GM19468 (cell line): ENCODE measurements around the gene CRB3.
"Not testable (repeated sequence)": the region's sequence is repeated elsewhere in the genome, so short reads cannot be mapped to it uniquely, and the experiment has no call there.

Experiments
- ATAC-seq: cut with Tn5 transposase; IDR thresholded peaks from one replicate; pipeline ENCODE4 v1.9.1; 2021; ENCODE audit warnings: mild to moderate bottlenecking, moderate library complexity, moderate number of reproducible peaks; ENCODE audit not compliant: unreplicated experiment; ENCODE audit errors: extremely low read depth

CRB3 gene

DNA sequence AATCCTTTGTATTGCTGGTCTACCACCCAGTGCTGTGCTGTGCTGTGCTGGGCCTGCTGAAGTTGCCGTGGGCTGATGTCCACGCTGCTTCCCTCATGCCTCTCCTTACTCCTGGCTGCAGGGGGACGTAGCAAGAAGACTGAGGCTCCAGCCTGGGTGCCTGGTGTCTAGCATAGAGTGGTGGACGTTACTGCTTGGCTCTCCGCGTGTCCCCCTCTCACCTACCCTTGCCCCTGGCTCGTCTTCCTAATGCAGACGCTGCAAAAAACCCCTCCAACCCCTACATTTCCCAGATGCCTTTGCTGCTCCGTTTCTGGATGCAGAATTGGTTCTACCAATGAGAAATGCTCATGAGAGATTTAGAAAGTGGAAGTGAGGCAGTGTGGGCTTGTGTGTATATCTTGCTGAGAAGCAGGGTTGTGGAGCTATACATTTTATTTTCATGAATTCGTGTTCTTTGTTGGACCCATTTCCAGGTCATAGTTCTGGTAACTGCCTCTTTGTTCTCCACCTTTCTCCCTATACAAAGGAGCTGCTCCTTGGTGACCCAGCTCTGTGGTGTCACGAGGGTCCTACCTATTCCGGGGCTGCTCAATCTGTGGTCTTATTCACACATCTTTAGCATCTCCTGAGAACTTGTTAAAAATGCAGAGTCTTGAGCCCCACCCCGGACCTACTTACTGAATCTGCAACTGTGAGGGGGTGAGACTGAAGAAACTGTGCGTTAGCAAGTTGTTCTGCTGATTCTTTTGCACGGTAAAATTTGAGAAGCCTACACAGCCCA lies 25.4 kb downstream of the CRB3 start:
- ATAC-seq = no peak

DNA sequence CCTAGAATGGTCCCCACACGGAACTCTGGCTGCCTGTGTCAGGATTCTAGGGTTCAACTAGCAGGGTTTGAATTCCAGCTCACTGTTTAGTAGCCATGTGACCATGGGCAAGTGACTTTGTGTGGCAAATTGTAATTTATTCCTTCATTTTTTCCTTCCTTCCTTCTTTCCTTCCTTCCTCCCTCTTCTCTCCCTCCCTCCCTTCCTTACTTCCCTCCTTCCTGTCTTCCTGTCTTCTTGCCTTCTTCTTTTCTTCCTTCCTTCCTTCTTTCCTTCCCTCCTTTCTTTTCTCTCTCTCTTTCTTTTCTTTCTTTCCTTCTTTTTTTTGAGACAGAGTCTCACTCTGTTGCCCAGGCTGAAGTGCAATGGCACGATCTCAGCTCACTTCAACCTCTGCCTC lies 26.1 kb downstream of the CRB3 start:
- no peak for ATAC-seq

DNA sequence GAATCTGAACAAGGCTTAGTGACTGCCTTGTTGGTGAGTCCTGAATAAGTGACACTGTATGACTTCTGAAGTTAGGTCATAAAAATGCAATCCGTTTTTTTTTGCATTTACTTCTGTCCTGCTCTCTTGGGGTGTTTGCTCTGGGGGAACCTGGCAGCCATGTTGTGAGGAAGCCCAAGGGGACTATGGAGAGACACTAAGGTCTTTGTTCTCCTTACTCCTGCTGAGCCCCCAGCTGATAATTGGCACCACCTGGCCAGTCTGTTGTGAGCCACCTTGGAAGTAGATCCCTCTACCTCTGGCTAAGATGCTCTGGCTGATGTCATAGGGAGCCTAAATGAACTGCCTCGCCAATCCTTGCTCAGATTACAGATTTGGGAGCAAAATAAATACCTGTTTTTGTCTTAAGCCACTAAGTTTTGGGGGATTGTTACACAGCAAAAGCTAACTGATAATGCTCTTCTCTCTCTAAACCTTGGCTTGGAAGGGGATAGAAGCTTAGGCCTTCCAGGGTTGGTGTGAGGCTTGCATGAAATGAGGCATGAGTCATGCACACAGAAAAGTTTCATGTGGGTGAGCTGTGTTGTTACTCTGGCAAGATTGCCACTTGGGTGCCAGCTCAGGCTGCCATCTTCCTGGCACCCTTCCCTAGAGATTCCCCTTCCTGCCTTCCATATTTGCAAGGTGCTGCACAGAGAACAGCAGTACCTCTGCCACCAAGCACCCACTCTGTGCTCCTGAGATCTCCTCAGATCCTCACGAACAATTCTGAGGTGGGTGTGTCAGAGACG lies 27.9 kb downstream of the CRB3 start:
- no peak for ATAC-seq

DNA sequence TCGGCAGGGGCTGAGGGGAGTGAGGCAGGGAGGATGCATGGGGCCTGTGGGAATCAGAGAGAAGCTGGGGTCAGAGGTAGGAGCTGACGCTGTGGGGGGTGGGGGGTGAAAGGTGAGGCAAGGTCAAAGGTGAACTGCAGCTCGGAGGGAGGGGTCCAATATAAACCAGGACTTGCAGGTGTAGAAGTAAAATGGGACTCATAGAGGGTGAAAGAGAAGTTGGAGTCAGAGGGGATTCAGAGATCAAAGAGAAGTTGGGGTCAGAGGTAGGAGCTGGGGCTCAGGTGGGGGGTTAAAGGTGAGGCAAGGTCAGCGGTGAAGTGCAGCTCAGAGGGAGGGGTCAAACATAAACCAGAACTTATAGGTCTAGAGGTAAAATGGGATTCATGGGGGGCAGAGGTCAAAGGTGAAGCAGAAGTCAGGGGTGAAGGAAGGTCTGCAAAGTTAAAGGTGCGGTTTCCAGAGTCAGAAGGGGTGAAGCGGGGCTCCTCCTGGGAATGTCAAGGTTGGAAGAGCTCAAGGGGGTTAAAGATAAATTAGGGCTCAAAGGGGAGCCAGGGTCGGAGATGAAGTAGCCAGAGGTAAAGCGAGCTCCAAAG lies 30.5 kb downstream of the CRB3 start:
- ATAC-seq = no peak

DNA sequence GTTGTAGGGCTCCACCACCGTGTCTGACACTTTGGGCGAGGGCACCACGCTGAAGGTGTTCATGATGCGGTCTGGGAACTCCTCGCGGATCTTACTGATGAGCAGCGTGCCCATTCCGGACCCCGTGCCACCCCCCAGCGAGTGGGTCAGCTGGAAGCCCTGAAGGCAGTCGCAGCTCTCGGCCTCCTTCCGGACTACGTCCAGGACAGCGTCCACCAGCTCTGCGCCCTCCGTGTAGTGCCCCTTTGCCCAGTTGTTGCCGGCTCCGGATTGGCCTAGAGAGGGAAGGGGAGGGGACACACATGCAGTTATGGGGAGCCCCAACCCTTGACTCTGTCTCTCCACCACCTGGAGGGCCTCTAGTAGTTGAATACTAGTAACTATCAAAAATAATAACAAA lies 31.9 kb downstream of the CRB3 start:
- no peak for ATAC-seq

DNA sequence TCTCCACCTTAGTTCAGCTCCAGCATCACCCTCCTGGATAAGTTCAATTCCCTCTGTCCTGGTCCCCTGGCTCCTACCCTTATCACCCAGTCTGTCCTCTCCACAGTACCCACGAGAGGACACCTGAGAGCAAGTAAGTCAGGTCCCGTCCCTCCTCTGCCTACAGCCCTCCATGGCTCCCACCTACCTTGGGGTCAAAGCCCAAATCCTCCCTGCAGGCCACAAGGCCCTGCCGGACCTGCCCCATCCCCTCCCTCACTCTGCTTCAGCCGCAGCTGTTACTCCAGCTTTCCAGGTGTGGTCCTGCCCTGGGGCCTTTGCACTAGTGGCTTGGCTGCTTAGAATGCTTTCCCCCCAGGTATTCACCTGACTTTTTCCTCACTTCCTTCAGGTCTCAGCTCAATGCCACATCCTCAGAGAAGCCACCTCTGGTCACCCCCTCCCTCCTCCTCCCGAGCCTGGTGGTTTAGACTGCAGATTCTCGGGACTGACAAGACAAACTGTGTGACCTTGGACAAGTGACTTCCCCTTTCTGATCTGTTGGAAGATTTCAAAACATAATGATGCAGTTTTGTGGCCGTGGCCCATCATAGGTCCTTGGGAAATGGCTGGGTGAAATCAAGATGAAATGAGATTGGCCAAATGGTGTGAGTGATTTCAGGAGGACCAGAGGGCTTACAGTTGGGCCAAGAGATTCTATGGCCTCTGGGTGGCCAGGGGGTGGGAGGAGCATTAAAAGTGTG lies 34.4 kb downstream of the CRB3 start:
- ATAC-seq = no peak

DNA sequence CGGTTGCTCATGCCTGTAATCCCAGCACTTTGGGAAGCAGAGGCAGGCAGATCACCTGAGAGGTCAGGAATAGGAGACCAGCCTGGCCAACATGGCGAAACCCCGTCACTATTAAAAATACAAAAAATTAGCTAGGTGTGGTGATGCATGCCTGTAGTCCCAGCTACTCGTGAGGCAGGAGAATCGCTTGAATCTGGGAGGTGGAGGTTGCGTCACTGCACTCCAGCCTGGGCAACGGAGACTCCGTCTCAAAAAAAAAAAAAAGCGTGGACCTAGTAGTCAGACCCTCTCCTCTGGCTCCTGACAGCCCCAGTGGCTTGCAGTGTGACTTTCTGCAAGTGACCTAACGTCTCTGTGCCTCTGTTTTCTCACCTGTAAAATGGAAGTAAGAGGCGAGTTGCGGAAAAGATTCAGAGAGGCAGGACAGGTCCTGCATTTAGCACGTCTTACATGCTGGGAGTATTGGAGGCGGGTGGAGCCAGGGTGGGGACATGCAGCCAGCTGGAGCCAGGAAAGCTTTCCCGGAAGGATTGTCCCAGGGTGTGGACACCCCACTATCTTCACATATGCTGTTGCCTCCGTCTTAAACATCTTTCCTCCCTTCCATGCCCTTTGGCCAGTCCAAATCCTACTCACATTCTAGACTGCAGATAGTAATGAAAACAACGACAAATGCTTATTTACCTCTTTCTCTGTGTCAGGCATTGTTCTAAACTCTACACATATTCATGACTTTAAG lies 35.1 kb downstream of the CRB3 start:
- no peak for ATAC-seq

DNA sequence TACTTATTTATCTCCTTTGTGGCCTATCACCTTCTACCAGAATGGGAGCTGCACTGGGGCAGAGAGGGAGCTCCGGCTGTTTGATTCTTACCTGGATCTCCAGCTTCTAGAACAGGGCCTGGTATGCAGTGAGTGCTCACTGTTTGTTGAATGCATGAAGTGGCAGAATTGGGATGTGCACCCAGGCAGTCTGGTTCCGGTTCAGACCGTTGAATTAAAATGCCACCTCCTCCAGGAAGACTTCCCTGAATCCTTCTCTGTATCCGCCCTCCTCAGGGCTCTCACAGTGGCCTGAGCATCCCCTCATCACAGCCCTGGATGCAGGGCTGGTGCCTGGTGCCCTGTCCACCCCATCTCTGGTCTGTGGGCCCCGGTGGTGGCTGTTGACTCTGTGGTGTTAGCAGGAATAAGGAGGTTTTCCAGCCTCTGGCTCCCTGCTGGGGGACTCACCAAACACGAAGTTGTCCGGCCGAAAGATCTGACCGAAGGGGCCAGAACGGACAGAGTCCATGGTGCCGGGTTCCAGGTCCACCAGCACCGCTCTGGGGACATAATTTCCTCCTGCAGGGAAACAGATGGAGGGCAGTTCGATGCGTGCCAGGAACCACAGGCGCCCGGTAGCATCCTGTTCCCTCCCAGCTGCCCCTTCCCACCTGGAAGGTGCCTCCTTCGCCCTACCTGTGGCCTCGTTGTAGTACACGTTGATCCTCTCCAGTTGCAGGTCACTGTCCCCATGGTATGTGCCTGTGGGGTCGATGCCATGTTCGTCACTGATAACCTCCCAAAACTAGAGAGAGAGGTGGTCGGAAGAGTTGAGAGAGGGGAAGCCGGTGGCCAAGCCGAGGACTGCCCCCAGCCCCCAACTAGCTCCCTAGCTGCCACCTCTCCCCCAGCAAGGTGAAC lies 37.0 kb downstream of the CRB3 start:
- ATAC-seq = no peak

DNA sequence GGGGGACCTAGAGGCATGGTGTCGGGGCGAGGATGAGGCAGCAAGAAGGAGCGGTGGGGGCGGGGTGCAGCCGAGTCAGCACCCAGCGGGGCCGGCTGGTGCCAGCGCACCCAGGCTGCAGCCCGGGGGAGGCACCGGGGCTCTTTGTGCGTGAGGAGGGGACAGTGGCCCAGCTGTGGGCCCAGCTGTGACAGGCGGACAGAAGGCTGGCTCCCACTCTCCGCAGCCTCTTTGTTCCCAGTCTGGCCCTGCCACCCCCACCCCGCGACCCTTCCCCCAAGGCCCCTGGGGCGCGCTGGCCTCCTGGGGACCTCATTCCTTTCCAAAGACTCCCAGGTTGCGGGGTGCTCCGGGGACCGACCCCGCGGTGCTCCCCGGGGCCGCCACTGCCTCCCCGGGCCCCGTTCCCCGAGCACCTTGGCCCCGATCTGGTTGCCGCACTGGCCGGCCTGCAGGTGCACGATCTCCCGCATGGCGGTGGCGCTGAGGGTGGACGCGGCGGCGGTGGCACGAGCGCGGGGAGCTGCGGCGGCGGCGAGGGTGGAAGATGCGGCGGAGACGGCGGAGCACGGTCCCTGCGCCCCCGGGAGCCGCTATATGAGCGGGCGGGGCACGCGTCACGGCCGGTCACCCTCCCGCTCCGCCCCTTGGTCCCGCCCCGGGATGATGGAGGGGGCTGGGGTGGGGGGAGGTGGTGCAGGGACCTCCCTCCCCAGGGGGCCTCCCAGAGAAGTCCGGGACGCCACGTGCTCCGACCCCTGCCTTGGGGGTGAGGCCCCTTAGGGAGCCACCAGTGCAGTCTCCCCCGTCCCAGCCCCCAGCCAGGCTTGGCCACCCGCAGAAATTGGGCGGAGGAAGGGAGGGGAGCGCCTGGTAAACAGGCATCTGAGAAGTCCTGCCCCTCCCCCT lies 37.9 kb downstream of the CRB3 start, which contains the start of gene TUBB4A:
TUBB4A (minus strand) TSS at position 570 of the 909 bp plus-strand sequence; CDS start at position 473, 97 bp downstream.
- ATAC-seq = no peak

DNA sequence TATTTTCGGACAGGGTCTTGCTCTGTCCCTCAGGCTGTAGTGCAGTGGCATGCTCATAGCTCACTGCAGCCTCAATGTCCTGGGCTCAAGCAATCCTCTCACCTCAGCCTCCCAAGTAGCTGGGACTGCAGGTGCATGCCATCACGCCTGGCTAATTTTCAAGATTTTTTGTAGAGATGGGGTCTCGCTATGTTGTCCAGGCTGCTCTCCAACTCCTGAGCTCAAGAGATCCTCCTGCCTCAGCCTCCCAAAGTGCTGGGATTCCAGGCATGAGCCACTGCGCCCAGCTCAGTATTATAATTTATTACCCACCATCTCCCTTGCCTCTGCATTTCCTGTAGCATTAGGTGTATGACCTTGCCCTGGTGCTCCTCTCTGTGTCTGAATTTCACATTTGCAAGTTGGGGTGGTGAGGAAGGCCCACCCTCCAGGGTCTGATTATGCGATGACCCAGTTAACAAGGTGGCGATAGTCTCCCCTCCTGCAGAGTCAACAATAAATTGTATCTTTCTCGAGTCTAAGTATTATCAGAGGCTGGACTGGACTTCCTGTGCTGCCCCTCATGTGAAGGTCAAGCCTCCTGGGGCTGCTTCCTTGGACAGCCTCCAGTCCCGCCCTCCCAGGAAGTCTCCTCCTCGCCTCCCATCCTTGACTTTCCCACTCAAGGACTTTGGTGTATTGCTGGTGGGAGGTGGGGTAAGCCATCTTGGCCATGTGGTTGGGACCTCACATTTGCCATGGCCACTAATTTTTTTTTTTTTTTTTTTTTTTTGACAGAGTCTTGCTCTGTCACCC lies 39.5 kb downstream of the CRB3 start:
- ATAC-seq = no peak

DNA sequence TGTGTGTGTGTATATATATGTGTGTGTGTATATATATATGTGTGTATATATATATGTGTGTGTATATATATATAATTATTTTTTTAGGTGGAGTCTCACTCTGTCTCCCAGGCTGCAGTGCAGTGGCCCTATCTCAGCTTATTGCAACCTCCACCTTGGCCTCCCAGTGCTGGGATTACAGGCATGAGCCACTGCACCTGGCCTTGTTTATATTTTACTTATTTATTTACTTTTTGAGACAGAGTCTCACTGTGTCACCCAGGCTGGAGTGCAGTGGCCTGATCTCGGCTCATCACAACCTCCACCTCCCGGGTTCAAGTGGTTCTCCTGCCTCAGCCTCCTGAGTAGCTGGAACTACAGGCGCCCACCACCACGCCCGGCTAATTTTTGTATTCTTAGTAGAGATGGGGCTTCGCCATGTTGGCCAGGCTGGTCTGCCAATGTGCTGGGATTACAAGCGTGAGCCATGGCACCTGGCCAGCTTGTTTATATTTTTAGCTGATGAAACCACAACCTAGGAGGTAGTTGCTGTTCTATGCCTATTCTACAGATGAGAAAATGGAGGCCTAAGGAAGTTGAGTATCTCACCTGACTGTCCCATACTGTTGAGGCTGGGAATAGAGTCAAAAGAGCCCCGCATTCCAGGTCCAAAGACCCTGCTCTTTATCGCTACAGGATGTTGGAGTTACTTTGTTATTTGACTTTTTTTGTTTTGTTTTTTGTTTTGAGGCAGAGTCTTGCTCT lies 44.1 kb downstream of the CRB3 start:
- not testable (repeated sequence) for ATAC-seq

DNA sequence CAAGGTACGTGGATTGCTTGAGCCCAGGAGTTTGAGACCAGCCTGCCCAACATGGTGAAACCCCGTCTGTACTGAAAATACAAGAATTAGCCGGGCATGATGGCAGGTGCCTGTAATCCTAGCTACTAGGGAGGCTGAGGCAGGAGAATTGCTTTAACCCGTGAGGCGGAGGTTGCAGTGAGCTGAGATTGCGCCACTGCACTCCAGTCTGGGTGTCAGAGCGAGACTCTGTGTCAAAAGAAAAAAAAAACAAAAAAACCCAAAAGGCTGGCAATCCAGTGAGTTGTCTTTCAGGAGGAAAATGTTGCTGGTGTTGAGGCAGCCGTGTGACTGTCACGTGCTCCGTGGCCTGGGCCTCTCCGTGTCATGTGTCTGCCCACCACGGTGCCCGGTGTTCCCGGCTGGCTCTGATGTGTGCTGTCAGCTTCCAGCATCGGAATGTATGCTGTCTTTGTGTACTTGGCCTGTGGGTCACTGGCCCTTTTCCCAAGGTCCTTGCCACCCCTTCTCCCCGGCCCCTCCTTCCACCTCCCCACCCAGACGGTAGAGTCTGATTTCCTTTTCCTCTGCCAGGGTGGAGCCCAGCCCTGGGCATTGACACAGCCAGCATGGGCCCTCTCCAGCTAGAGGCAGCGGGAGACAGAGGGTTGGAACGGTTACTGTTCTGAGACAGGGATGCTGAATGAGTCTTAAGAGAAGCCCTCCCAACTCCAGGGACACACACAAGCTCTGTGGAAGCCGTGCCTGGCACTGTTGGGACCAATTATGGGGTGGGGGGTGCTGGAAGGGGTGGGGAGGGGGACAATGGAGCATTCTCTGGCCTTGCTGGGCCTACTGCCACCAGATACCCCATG lies 45.3 kb downstream of the CRB3 start:
- no peak for ATAC-seq

DNA sequence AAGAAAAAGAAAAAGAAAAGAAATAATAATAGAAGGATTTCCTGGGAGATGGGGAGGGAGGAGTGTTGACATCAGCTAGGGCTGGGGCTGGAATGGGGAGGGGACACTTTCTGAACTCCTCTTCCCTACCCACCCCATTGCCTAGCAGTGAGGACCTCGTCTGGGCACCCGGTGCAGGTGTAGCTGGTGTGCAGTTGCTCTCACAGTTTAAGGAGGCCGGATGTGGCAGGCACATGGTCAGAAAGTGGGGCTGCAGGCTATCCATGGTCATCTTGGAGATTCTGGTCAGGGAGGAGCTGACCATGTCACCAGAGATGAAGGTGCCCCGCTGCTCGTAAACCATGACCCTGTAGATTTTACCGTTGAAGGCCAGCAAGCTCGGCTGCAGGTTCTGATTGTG lies 46.5 kb downstream of the CRB3 start:
- ATAC-seq = no peak

DNA sequence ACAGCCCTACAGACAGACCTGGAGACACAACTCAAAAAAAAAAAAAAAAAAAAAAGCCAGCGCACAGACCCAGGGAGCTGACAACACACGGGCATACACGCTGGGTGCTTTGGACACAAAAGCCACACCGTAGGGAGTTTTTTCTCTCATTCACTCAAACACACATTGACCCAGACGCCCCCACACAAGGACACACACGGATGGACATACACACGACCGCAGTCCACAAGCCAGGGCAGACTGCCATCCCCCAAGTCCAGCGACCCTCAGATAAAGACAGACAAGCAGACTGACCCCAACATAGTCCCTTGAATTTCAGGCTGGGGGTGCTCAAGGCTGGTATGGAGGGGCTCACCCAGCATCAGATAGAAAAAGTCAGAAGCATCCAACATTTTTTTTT lies 50.0 kb downstream of the CRB3 start:
- no peak for ATAC-seq

DNA sequence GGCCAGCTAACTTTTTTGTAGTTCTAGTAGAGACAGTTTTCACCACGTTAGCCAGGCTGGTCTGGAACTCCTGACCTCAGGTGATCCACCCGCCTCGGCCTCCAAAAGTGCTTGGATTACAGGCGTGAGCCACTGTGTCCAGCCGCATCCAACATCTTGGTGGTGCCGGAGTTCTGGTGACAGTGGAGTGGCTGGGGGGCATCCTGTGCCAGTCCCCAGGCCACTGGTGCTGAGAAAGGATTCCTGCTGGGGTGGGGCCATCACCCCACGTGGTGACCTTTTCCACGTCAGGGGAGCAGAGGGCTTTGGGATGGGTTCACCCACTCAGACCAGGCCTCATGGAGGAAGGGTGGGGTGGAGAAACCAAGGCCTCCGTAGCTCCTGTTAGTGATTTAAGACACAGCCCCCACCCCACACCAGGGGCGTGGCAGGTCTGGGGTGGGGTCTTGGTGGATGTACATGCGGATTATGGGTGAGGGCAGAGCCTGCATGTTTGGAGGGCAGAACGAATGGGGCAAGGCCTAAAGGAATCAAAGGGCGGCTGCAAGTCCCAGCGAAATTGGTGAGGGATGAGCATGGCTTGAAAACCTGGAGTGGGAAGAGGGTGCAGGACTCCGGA lies 51.0 kb downstream of the CRB3 start:
- no peak for ATAC-seq
